Astrocyte (in vitro differentiated cells and primary cell): ENCODE measurements around the gene SSH2.

Experiments used
- EZH2 ChIP-seq: IDR thresholded peaks from 2 replicates; pipeline ENCODE4 v1.6.1; 2012; ENCODE audit warnings: mild to moderate bottlenecking, low read length, inconsistent platforms; ENCODE audit not compliant: insufficient read depth
- TF ChIP-seq, protein P1 (sequence below): IDR thresholded peaks from 2 replicates; pipeline ENCODE4 v1.5.1; 2011; ENCODE audit warnings: low read depth, mild to moderate bottlenecking, inconsistent platforms, low read length, moderate library complexity; ENCODE audit not compliant: insufficient read depth

DNA sequence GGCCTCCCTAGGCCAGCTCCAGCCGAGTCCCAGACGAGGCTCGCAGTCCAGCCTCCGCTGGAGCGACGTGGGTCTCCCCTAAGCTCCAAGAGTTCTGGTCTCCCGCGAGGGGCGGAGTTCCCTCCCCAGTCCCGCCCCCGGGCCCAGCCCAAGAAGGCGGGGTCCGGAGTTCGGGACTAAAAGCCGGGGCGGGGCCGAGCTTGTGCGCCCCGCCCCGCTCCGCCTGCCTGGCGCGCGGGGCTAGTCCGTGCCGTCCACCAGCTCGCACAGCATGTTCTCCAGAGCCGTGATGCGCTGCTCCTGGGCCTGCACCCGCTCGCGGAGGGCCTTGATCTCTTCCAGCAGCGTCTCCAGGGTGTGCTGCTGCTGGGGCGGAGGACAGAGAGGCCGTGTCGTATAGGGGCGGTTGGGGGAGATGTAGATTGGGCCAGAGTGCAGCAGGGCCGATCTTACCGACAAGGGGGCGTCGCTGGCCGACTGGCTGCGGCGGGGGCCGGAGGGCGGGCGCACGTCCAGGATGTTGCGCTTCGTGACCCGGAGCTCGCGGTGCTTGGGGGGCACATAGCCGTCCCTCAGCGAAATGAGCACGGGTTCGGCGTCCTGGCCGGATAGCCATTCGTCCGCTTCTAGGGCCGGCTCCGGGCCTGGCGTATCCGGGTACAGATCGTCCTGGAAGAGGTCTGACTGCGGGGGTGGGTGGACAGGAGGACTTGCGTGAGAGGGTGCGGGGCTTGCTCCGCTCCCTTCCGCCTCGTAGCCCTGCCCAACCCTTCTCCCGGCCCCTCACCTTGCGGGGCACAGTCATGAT lies 314.3 kb downstream of the SSH2 start:
- TF ChIP-seq, protein P1, sequence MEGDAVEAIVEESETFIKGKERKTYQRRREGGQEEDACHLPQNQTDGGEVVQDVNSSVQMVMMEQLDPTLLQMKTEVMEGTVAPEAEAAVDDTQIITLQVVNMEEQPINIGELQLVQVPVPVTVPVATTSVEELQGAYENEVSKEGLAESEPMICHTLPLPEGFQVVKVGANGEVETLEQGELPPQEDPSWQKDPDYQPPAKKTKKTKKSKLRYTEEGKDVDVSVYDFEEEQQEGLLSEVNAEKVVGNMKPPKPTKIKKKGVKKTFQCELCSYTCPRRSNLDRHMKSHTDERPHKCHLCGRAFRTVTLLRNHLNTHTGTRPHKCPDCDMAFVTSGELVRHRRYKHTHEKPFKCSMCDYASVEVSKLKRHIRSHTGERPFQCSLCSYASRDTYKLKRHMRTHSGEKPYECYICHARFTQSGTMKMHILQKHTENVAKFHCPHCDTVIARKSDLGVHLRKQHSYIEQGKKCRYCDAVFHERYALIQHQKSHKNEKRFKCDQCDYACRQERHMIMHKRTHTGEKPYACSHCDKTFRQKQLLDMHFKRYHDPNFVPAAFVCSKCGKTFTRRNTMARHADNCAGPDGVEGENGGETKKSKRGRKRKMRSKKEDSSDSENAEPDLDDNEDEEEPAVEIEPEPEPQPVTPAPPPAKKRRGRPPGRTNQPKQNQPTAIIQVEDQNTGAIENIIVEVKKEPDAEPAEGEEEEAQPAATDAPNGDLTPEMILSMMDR = no peak
- no peak for TF ChIP-seq EZH2
